OCI-LY7 (cell line): ENCODE measurements around the gene RAD51B. TPM values are rescaled to one million over a fixed set of nuclear protein-coding genes. Genes with fewer than 3 reads are reported as not detected.

Source experiments
- BruUV-seq: library from RNA; stranded (reverse); fragments of 400-500 nt; replicated peaks from 2 replicates; lab custom pipeline; 2021; lab: Mats Ljungman, UMichigan
- CTCF ChIA-PET: fragments of 300-600 bp; sonication (Branson Sonifier 250); formaldehyde crosslinking; loops from one replicate; lab custom pipeline; 2022; ENCODE audit warnings: antibody characterized with exemption; ENCODE audit not compliant: unreplicated experiment; lab: Charles Lee
- POLR2A ChIA-PET: fragments of 300-600 bp; sonication (Branson Sonifier 250); formaldehyde crosslinking; loops from one replicate; lab custom pipeline; 2022; ENCODE audit warnings: antibody characterized with exemption; lab: Charles Lee
- DNase-seq: peaks from one replicate; pipeline ENCODE4 v3.0.0-alpha.2; 2015; ENCODE audit warnings: low spot score
- H2AFZ ChIP-seq: fragments of 200-600 bp; sonication (generic), shearing (Covaris generic); 2 replicates; pipeline ENCODE4 v1.6.1; 2014; ENCODE audit warnings: mild to moderate bottlenecking, antibody characterized with exemption, low read length, moderate library complexity
- H3K27ac ChIP-seq: fragments of 200-600 bp; sonication (generic); 2 replicates; pipeline ENCODE4 v1.5.1; 2014; ENCODE audit warnings: mixed run types, low read depth, mild to moderate bottlenecking, moderate library complexity, low read length, inconsistent platforms; ENCODE audit not compliant: poor library complexity, severe bottlenecking
- H3K36me3 ChIP-seq: fragments of 200-600 bp; sonication (generic); 2 replicates; pipeline ENCODE4 v1.6.1; 2014; ENCODE audit warnings: mild to moderate bottlenecking, antibody characterized with exemption, low read length, moderate library complexity, mixed read lengths; ENCODE audit not compliant: insufficient read depth
- H3K4me1 ChIP-seq: fragments of 200-600 bp; sonication (generic); 2 replicates; pipeline ENCODE4 v1.5.1; 2014; ENCODE audit warnings: mild to moderate bottlenecking, low read length; ENCODE audit not compliant: insufficient read depth, poor library complexity, severe bottlenecking
- H3K4me2 ChIP-seq: fragments of 200-600 bp; sonication (generic); 2 replicates; pipeline ENCODE4 v1.6.1; 2014; ENCODE audit warnings: mild to moderate bottlenecking, low read length
- H3K4me3 ChIP-seq: fragments of 200-600 bp; sonication (generic); 2 replicates; pipeline ENCODE4 v1.5.1; 2014; ENCODE audit warnings: mild to moderate bottlenecking, low read depth, low read length; ENCODE audit not compliant: poor library complexity, severe bottlenecking
- H3K79me2 ChIP-seq: fragments of 200-600 bp; sonication (generic); 2 replicates; pipeline ENCODE4 v1.6.1; 2016; ENCODE audit warnings: low read depth, mild to moderate bottlenecking, low read length, moderate library complexity, mixed read lengths; ENCODE audit not compliant: insufficient read depth
- H3K9me2 ChIP-seq: fragments of 200-600 bp; sonication (generic); 2 replicates; pipeline ENCODE4 v1.6.1; 2016; ENCODE audit warnings: mild to moderate bottlenecking, low read length, mixed read lengths; ENCODE audit not compliant: insufficient read depth
- H3K9me3 ChIP-seq: fragments of 200-600 bp; sonication (generic); 2 replicates; pipeline ENCODE4 v1.6.1; 2014; ENCODE audit warnings: mild to moderate bottlenecking, mixed run types, low read length, mixed read lengths
- H4K20me1 ChIP-seq: fragments of 200-600 bp; sonication (generic); 2 replicates; pipeline ENCODE4 v1.6.1; 2014; ENCODE audit warnings: mild to moderate bottlenecking, antibody characterized with exemption, low read length, moderate library complexity, mixed read lengths; ENCODE audit not compliant: insufficient read depth
- EZH2phosphoT487 ChIP-seq: fragments of 200-600 bp; sonication (generic); IDR thresholded peaks from 2 replicates; pipeline ENCODE4 v1.6.1; 2018; ENCODE audit warnings: low read depth, borderline replicate concordance, mild to moderate bottlenecking, mixed run types, antibody characterized with exemption, low read length, moderate library complexity, mixed read lengths
- intact Hi-C: fragments of 100-400 bp; cut with micrococcal nuclease; formaldehyde crosslinking; loops from one replicate; pipeline ENCODE4 v1.10.0; 2022; ENCODE audit not compliant: unreplicated experiment
- total RNA-seq, 2 experiments: library from RNA; depleted of rRNA in 1 of 2; stranded (reverse); fragments of >200 nt in 1 of 2; shearing (Covaris generic) in 1 of 2; gene quantifications; 2 replicates each; pipeline ENCODE4 v1.2.3, GENCODE V29; 2014 to 2022
- TF ChIP-seq, protein P1 (sequence below): fragments of 200-600 bp; sonication (generic); conservative IDR thresholded peaks from 2 replicates; pipeline ENCODE4 v1.5.1; 2014; ENCODE audit warnings: mild to moderate bottlenecking, antibody characterized with exemption, low read length, moderate library complexity, mixed read lengths

RAD51B gene
- total RNA-seq, 2 experiments from 2014 or later: 41.4 to 89.9 TPM

DNA sequence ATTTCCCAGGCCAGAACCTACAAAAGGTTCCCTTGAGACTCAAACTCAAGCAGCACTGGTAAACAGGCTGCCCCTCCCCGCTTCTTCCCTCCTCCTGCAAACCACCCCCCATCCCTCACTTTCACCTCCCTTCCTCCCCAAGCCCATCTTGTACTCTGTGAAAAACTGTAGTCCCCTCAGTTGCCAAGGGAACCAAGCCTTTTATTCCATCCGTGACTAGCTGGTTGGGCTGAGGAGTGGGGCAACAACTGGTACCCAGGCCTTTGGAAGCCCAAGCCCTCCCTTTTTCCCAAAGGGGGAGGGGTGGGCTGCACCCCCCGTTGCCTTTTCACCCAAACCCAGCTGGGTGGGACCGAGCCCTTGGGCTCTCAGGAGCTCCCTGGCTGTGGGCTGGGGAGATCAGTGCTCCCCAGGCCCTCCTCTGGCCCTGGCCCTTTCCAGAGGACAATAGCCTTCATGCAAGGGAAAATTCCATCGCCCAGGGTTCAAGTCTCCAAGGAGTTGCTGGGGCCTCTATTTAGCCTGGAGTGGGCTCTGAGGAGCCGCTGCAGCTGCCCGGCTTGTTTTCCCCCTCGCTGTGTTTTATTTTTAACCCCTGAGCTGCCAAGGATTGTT, 911.3 kb downstream of the RAD51B start:
- Histone ChIP-seq H3K4me1 (peaks cover 30% of the 10 kb centered on the region), H2AFZ (no peak overlapping the region), H3K4me2 (no peak overlapping the region), H3K9me2 (no peaks in the 10 kb centered on the region), H3K4me3 (no peak overlapping the region), H3K79me2 (no peaks in the 10 kb centered on the region), H3K9me3 (no peaks in the 10 kb centered on the region), H4K20me1 (no peaks in the 10 kb centered on the region), H3K27ac (no peak overlapping the region), H3K36me3 (no peaks in the 10 kb centered on the region)
- CTCF ChIA-PET: no interaction called here
- no peak for DNase-seq
- POLR2A ChIA-PET: interaction anchor here (1.0 to 1.2 kb wide), 2 partner anchors 10 to 224 kb away, joined by 3 read pairs; no protein-coding TSS in a partner anchor
- intact Hi-C loops: no loop called here
- BruUV-seq: no TSS peak
- TF ChIP-seq, protein P1, sequence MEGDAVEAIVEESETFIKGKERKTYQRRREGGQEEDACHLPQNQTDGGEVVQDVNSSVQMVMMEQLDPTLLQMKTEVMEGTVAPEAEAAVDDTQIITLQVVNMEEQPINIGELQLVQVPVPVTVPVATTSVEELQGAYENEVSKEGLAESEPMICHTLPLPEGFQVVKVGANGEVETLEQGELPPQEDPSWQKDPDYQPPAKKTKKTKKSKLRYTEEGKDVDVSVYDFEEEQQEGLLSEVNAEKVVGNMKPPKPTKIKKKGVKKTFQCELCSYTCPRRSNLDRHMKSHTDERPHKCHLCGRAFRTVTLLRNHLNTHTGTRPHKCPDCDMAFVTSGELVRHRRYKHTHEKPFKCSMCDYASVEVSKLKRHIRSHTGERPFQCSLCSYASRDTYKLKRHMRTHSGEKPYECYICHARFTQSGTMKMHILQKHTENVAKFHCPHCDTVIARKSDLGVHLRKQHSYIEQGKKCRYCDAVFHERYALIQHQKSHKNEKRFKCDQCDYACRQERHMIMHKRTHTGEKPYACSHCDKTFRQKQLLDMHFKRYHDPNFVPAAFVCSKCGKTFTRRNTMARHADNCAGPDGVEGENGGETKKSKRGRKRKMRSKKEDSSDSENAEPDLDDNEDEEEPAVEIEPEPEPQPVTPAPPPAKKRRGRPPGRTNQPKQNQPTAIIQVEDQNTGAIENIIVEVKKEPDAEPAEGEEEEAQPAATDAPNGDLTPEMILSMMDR: no peak
- TF ChIP-seq EZH2phosphoT487: no peak

DNA sequence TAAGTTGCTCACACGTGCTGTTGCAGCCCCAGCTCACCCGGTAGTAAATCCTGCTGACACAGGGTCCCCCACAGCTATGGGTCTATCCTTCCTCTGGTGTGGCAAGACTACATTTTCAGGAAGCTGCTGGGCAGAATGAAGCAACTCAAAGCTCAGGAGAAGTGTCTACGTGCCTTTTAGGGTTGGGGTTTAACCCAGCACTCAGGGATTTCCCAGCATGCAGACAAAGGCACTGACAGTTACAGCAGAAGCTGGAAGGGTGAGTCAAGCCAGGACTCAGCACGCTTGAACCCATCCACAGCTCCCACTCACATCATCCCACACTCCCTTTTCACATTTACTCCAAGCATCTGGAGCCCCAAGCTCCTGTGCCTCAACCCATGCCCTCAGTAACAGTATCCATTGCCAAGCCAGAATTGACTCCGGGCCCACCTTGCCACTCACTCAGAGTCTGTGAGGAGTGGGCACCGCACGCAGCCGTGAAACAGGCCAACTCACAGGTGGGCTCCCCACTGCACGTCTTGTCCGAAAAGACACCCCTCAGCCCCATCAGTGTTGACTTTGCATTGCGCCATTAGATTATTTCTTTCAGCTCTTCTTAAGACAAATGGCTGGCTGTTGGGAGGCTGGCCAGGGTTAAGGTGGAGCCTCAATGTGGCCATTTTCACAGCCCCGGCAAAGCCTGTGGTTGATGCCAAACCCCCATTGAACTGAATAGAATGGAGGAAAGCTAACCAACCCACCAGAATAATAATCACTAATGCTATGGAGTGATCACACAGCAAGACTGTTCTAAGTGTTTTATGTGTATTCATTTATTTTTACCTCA, 913.7 kb downstream of the RAD51B start:
- no peak overlapping the region; the same call in 1 of the 2 replicates for H3K4me2 ChIP-seq
- ChIA-PET CTCF (no interaction called here), POLR2A (interaction anchor here (0.6 kb wide), 1 partner anchor 120 kb away, joined by 3 read pairs; no protein-coding TSS in a partner anchor)
- no peaks in the 10 kb centered on the region for H3K79me2 ChIP-seq
- H4K20me1 ChIP-seq: no peaks in the 10 kb centered on the region
- H3K9me3 ChIP-seq: no peaks in the 10 kb centered on the region
- no peak overlapping the region for H3K27ac ChIP-seq
- no peaks in the 10 kb centered on the region for H3K9me2 ChIP-seq
- BruUV-seq: no TSS peak
- TF ChIP-seq EZH2phosphoT487: no peak
- TF ChIP-seq, protein P1: no peak
- no peak for DNase-seq
- no peak overlapping the region for H2AFZ ChIP-seq
- H3K4me3 ChIP-seq: no peak overlapping the region
- peaks cover 43% of the 10 kb centered on the region for H3K4me1 ChIP-seq
- intact Hi-C loops: no loop called here
- H3K36me3 ChIP-seq: no peaks in the 10 kb centered on the region
